AG04450 (cell line): Measurements from ENCODE around the gene RAB7B. TPM values are rescaled to one million over a fixed set of nuclear protein-coding genes. Genes with fewer than 3 reads are reported as not detected.

Experiments used
- CTCF ChIA-PET: fragments of 300-600, 350-600 bp; formaldehyde crosslinking; extraction: SDS; loops from one replicate; lab custom pipeline; 2022; ENCODE audit warnings: antibody characterized with exemption, inconsistent platforms; lab: Charles Lee
- POLR2A ChIA-PET: fragments of 350-600 bp; formaldehyde crosslinking; extraction: SDS; loops from one replicate; lab custom pipeline; 2021; ENCODE audit warnings: antibody characterized with exemption, inconsistent platforms; lab: Yijun Ruan, JAX
- DNase-seq: peaks from one replicate; pipeline ENCODE4 v3.0.0-alpha.2; 2011; ENCODE audit warnings: low read depth, low spot score
- H3K27ac ChIP-seq: one replicate; pipeline ENCODE4 v1.5.1; 2012; ENCODE audit warnings: low read depth, low read length, control low read depth
- H3K27me3 ChIP-seq: one replicate; pipeline ENCODE4 v1.6.0; 2012; ENCODE audit warnings: low read length; ENCODE audit not compliant: control insufficient read depth, insufficient read depth
- H3K4me3 ChIP-seq: 2 replicates; pipeline ENCODE4 v1.5.1; 2011; ENCODE audit warnings: mild to moderate bottlenecking, low read depth, low read length, control low read depth
- H3K9me3 ChIP-seq: 2 replicates; pipeline ENCODE4 v1.5.1; 2012; ENCODE audit warnings: low read length; ENCODE audit not compliant: control insufficient read depth, insufficient read depth
- CTCF ChIP-seq: IDR thresholded peaks from 2 replicates; pipeline ENCODE4 v1.5.1; 2011; ENCODE audit warnings: low read depth, low read length, control low read depth, inconsistent platforms
- polyA plus RNA-seq: library from polyadenylated mRNA; depleted of rRNA; stranded (reverse); fragments of >200 nt; gene quantifications from 2 replicates; pipeline ENCODE4 v1.2.3, GENCODE V29; 2011

Gene RAB7B
- polyA plus RNA-seq, 1 experiment: 17.5 TPM

- ChIA-PET CTCF (interaction anchor here (1.2 to 1.8 kb wide), 2 partner anchors 16 to 38 kb away, joined by 3 to 10 read pairs; no protein-coding TSS in a partner anchor), POLR2A (no interaction called here)
- H3K4me3 ChIP-seq: no peak overlapping the region
- H3K27me3 ChIP-seq: peaks cover 15% of the 10 kb centered on the region
- no peak overlapping the region for H3K27ac ChIP-seq
- no peaks in the 10 kb centered on the region for H3K9me3 ChIP-seq
- DNase-seq: no peak
- TF ChIP-seq CTCF: no peak
These were observed 11.9 kb upstream of the RAB7B start for GRCh38 chr1:206015071-206015470.

GRCh38 chr1:206014601-206015000 is 11.4 kb upstream of the RAB7B start:
- Histone ChIP-seq H3K4me3 (no peak overlapping the region), H3K27ac (no peak overlapping the region), H3K27me3 (peaks cover 15% of the 10 kb centered on the region), H3K9me3 (no peaks in the 10 kb centered on the region)
- no peak for TF ChIP-seq CTCF
- POLR2A ChIA-PET: no interaction called here
- no peak for DNase-seq
- CTCF ChIA-PET: interaction anchor here (1.2 to 1.8 kb wide), 2 partner anchors 16 to 37 kb away, joined by 3 to 10 read pairs; no protein-coding TSS in a partner anchor

- no peak for DNase-seq
- Histone ChIP-seq H3K27me3 (peaks cover 10% of the 10 kb centered on the region), H3K27ac (no peak overlapping the region), H3K9me3 (no peaks in the 10 kb centered on the region), H3K4me3 (no peak overlapping the region)
- ChIA-PET CTCF (interaction anchor here (0.6 kb wide), 1 partner anchor 357 kb away, joined by 3 read pairs; no protein-coding TSS in a partner anchor), POLR2A (no interaction called here)
- TF ChIP-seq CTCF: no peak
These were observed 10.0 kb upstream of the RAB7B start for GRCh38 chr1:206013026-206013795.

GRCh38 chr1:206012086-206012859 is 9.1 kb upstream of the RAB7B start:
- ChIA-PET CTCF (no interaction called here), POLR2A (no interaction called here)
- H3K4me3 ChIP-seq: no peak overlapping the region
- H3K27ac ChIP-seq: no peak overlapping the region
- no peak for TF ChIP-seq CTCF
- DNase-seq: no peak
- H3K27me3 ChIP-seq: peaks cover 10% of the 10 kb centered on the region
- H3K9me3 ChIP-seq: no peaks in the 10 kb centered on the region

GRCh38 chr1:206011057-206011456 is 7.9 kb upstream of the RAB7B start:
- no peak for DNase-seq
- POLR2A ChIA-PET: no interaction called here

More at GRCh38 chr1:206011057-206011456, 7.9 kb upstream of the RAB7B start:
- no peak overlapping the region for H3K4me3 ChIP-seq
- TF ChIP-seq CTCF: no peak
- CTCF ChIA-PET: no interaction called here
- H3K27ac ChIP-seq: no peak overlapping the region
- no peaks in the 10 kb centered on the region for H3K9me3 ChIP-seq
- H3K27me3 ChIP-seq: peaks cover 7% of the 10 kb centered on the region
